H1 (cell line): ENCODE results near the gene PROZ. TPM values are rescaled to one million over a fixed set of nuclear protein-coding genes. Genes with fewer than 3 reads are reported as not detected.

Source experiments
- CTCF ChIA-PET: fragments of 300-600 bp; sonication (Branson Sonifier 250); formaldehyde crosslinking; loops from one replicate; lab custom pipeline; 2021; ENCODE audit not compliant: partially characterized antibody; lab: Charles Lee
- POLR2A ChIA-PET: fragments of 300-600 bp; sonication (Branson Sonifier 250); formaldehyde crosslinking; loops from one replicate; lab custom pipeline; 2021; ENCODE audit warnings: inconsistent platforms; ENCODE audit not compliant: partially characterized antibody; lab: Charles Lee
- DNase-seq, 2 experiments: peaks; one replicate each; pipeline versions ENCODE4 v3.0.0 to v3.0.0-alpha.2; 2010 to 2022; ENCODE audit warnings: low spot score in 2 of 2, low read depth in 1 of 2, mixed read lengths in 1 of 2
- FAIRE-seq: peaks from 2 replicates; lab custom pipeline; 2011; peaks lifted over from hg19 to GRCh38; lab: Jason Lieb, UNC
- H2AFZ ChIP-seq: 2 replicates; pipeline ENCODE4 v1.8.1; 2012; ENCODE audit warnings: low read length, inconsistent platforms
- H2AK5ac ChIP-seq: 2 replicates; pipeline ENCODE4 v1.6.1; 2013; ENCODE audit warnings: low read depth, low read length
- H2BK120ac ChIP-seq: replicated peaks from 2 replicates; pipeline ENCODE3; 2013; ENCODE audit warnings: low read depth, low read length, inconsistent platforms
- H2BK12ac ChIP-seq: 2 replicates; pipeline ENCODE4 v1.6.1; 2013; ENCODE audit warnings: low read depth, low read length
- H2BK15ac ChIP-seq: 2 replicates; pipeline ENCODE4 v1.6.1; 2013; ENCODE audit warnings: low read length
- H2BK20ac ChIP-seq: 2 replicates; pipeline ENCODE4 v1.6.1; 2013; ENCODE audit warnings: low read length
- H2BK5ac ChIP-seq: 2 replicates; pipeline ENCODE4 v1.6.1; 2013; ENCODE audit warnings: low read depth, low read length
- H3K14ac ChIP-seq: 2 replicates; pipeline ENCODE4 v1.6.1; 2013; ENCODE audit warnings: inconsistent platforms; ENCODE audit not compliant: insufficient read length
- H3K18ac ChIP-seq: 2 replicates; pipeline ENCODE4 v1.6.1; 2013; ENCODE audit warnings: low read length; ENCODE audit errors: extremely low read depth
- H3K23ac ChIP-seq: 2 replicates; pipeline ENCODE4 v1.6.1; 2013; ENCODE audit warnings: inconsistent platforms; ENCODE audit not compliant: insufficient read length
- H3K23me2 ChIP-seq: 2 replicates; pipeline ENCODE4 v1.6.1; 2013; ENCODE audit warnings: low read depth, low read length
- H3K27ac ChIP-seq: 2 replicates; pipeline ENCODE4 v1.6.1; 2011; ENCODE audit warnings: low read depth, low read length, inconsistent platforms
- H3K27me3 ChIP-seq, 4 experiments: replicated peaks in 1 of 4; 1 replicate in 1 of 4; 2 replicates in 3 of 4; pipeline versions ENCODE4 v1.6.1 to v1.8.1; 2011 to 2013; ENCODE audit warnings: low read length in 3 of 4, mild to moderate bottlenecking in 3 of 4, inconsistent platforms in 2 of 4, mixed read lengths in 2 of 4, moderate library complexity in 1 of 4; ENCODE audit not compliant: control insufficient read depth in 3 of 4, insufficient read depth in 3 of 4; ENCODE audit errors: extremely low read depth in 1 of 4
- H3K36me3 ChIP-seq, 4 experiments: 2 replicates each; pipeline versions ENCODE4 v1.6.1 to v1.8.1; 2011 to 2013; ENCODE audit warnings: mild to moderate bottlenecking in 4 of 4, low read length in 3 of 4, moderate library complexity in 2 of 4, control low read depth in 1 of 4, inconsistent platforms in 1 of 4; ENCODE audit not compliant: insufficient read depth in 4 of 4, control insufficient read depth in 2 of 4
- H3K4ac ChIP-seq: replicated peaks from 2 replicates; pipeline ENCODE3; 2013; ENCODE audit warnings: low read length, low read depth, mixed read lengths, inconsistent platforms; ENCODE audit not compliant: insufficient read length
- H3K4me1 ChIP-seq, 4 experiments: replicated peaks in 1 of 4; 1 replicate in 1 of 4; 2 replicates in 3 of 4; pipeline versions ENCODE4 v1.6.1 to v1.8.1; 2011 to 2013; ENCODE audit warnings: low read length in 3 of 4, inconsistent platforms in 2 of 4, mixed read lengths in 1 of 4; ENCODE audit not compliant: insufficient read depth in 4 of 4, control insufficient read depth in 3 of 4
- H3K4me2 ChIP-seq, 2 experiments: 2 replicates each; pipeline versions ENCODE4 v1.6.1 to v1.8.1; 2011 to 2013; ENCODE audit warnings: low read depth in 2 of 2, low read length in 2 of 2, control low read depth in 1 of 2, inconsistent platforms in 1 of 2, mild to moderate bottlenecking in 1 of 2; ENCODE audit not compliant: insufficient read depth in 1 of 2
- H3K4me3 ChIP-seq, 4 experiments: fragments of 200-600, 300-600 bp in 1 of 4; sonication (generic), shearing (Covaris generic), sonication (Bioruptor Twin) in 1 of 4; 2 replicates each; pipeline versions ENCODE4 v1.5.1 to v1.8.1; 2011 to 2016; ENCODE audit warnings: low read length in 4 of 4, low read depth in 3 of 4, control low read depth in 2 of 4, inconsistent platforms in 2 of 4, mild to moderate bottlenecking in 2 of 4, mixed read lengths in 1 of 4, moderate library complexity in 1 of 4; ENCODE audit not compliant: insufficient read depth in 2 of 4; ENCODE audit errors: extremely low read depth in 1 of 4
- H3K56ac ChIP-seq: replicated peaks from 2 replicates; pipeline ENCODE3; 2013; ENCODE audit warnings: low read depth, mild to moderate bottlenecking, mixed read lengths, low read length, inconsistent platforms; ENCODE audit not compliant: insufficient read length
- H3K79me1 ChIP-seq: 2 replicates; pipeline ENCODE4 v1.6.1; 2013; ENCODE audit warnings: low read depth, low read length, control low read depth
- H3K79me2 ChIP-seq, 2 experiments: 2 replicates each; pipeline versions ENCODE4 v1.6.1 to v1.8.1; 2012 to 2013; ENCODE audit warnings: low read length in 2 of 2, mild to moderate bottlenecking in 2 of 2, inconsistent platforms in 1 of 2; ENCODE audit not compliant: insufficient read depth in 2 of 2, control insufficient read depth in 1 of 2
- H3K9ac ChIP-seq, 4 experiments: replicated peaks in 1 of 4; 1 replicate in 1 of 4; 2 replicates in 3 of 4; pipeline versions ENCODE4 v1.6.1 to v1.8.1; 2011 to 2013; ENCODE audit warnings: low read depth in 3 of 4, low read length in 3 of 4, control low read depth in 2 of 4, mild to moderate bottlenecking in 2 of 4, moderate library complexity in 2 of 4, inconsistent platforms in 1 of 4; ENCODE audit errors: extremely low read depth in 1 of 4
- H3K9me3 ChIP-seq, 2 experiments: 2 replicates each; pipeline versions ENCODE4 v1.6.1 to v1.8.1; 2012 to 2013; ENCODE audit warnings: mild to moderate bottlenecking in 2 of 2, moderate library complexity in 2 of 2, control low read depth in 1 of 2, inconsistent platforms in 1 of 2, low read depth in 1 of 2, low read length in 1 of 2, mixed read lengths in 1 of 2; ENCODE audit not compliant: insufficient read depth in 2 of 2
- H4K20me1 ChIP-seq, 2 experiments: replicated peaks in 1 of 2; 2 replicates each; pipeline versions ENCODE3 to v1.8.1; 2011 to 2013; ENCODE audit warnings: inconsistent platforms in 2 of 2, low read length in 2 of 2, mild to moderate bottlenecking in 1 of 2; ENCODE audit not compliant: insufficient read depth in 2 of 2, control insufficient read depth in 1 of 2
- H4K5ac ChIP-seq: 2 replicates; pipeline ENCODE4 v1.6.1; 2013; ENCODE audit warnings: low read length, low read depth, mixed read lengths, inconsistent platforms; ENCODE audit not compliant: insufficient read length
- H4K8ac ChIP-seq: 2 replicates; pipeline ENCODE4 v1.8.0; 2013; ENCODE audit warnings: mild to moderate bottlenecking, moderate library complexity, low read length, inconsistent platforms; ENCODE audit not compliant: insufficient read depth; ENCODE audit errors: extremely low read depth
- H4K91ac ChIP-seq: replicated peaks from 2 replicates; pipeline ENCODE3; 2013; ENCODE audit warnings: low read length, mixed read lengths, inconsistent platforms; ENCODE audit not compliant: insufficient read length
- CHD1 ChIP-seq: IDR thresholded peaks from 2 replicates; pipeline ENCODE4 v1.6.1; 2012; ENCODE audit warnings: low read depth, low read length, improper control_type of control experiment
- EZH2 ChIP-seq: fragments of 200-600 bp; sonication (generic); IDR thresholded peaks from 2 replicates; pipeline ENCODE4 v1.7.1; 2012; ENCODE audit warnings: low read depth, mild to moderate bottlenecking, moderate library complexity, low read length, inconsistent platforms; ENCODE audit not compliant: severe bottlenecking
- MAFK ChIP-seq: IDR thresholded peaks from 2 replicates; pipeline ENCODE4 v1.6.1; 2012; ENCODE audit warnings: low read depth, mild to moderate bottlenecking, improper control_type of control experiment, low read length
- PHF8 ChIP-seq: fragments of 200-600 bp; sonication (generic); conservative IDR thresholded peaks from 2 replicates; pipeline ENCODE4 v1.7.1; 2012; ENCODE audit warnings: low read depth, mild to moderate bottlenecking, inconsistent platforms, low read length, moderate library complexity
- POLR2AphosphoS5 ChIP-seq: IDR thresholded peaks from 2 replicates; pipeline ENCODE4 v1.6.1; 2011; ENCODE audit warnings: low read depth, low read length
- RXRA ChIP-seq: IDR thresholded peaks from 2 replicates; pipeline ENCODE4 v1.6.1; 2011; ENCODE audit warnings: low read depth, mild to moderate bottlenecking, low read length, moderate library complexity; ENCODE audit not compliant: insufficient read depth
- SP2 ChIP-seq: IDR thresholded peaks from 2 replicates; pipeline ENCODE4 v1.6.1; 2012; ENCODE audit warnings: mild to moderate bottlenecking, low read length, inconsistent platforms
- SRF ChIP-seq: IDR thresholded peaks from 2 replicates; pipeline ENCODE4 v1.6.1; 2011; ENCODE audit warnings: mild to moderate bottlenecking, low read depth, low read length, moderate library complexity
- TAF7 ChIP-seq: optimal IDR thresholded peaks from 2 replicates; pipeline ENCODE3; 2011; ENCODE audit warnings: low read depth, mild to moderate bottlenecking, inconsistent platforms, low read length, moderate library complexity, borderline replicate concordance
- WGBS, 2 experiments: shearing (Covaris generic) in 1 of 2; methylation state at CpG; one replicate each; pipeline versions ENCODE4 v1.1.6 to v1.1.7; 2013 to 2015; ENCODE audit warnings: low lambda C conversion rate in 2 of 2, mixed read lengths in 2 of 2, inconsistent platforms in 1 of 2, low coverage in 1 of 2, missing lambda C conversion rate in 1 of 2; ENCODE audit not compliant: insufficient replicate concordance in 2 of 2, insufficient coverage in 1 of 2, insufficient read length in 1 of 2; ENCODE audit errors: extremely low coverage in 1 of 2, missing lambda C conversion rate in 1 of 2; 5-methylcytosine and 5-hydroxymethylcytosine counted together
- polyA plus RNA-seq, 7 experiments: library from polyadenylated mRNA; depleted of rRNA in 3 of 7; stranded (reverse) in 5 of 7; unstranded in 2 of 7; fragments of >200 nt in 5 of 7; fragments of 200-250 nt in 2 of 7; gene quantifications; 1 replicate in 5 of 7; 2 replicates in 1 of 7; 4 replicates in 1 of 7; pipeline versions ENCODE4 v1.2.1 to v1.2.3, GENCODE V29; 2011 to 2013; ENCODE audit warnings: missing spikeins in 2 of 7, mixed read lengths in 2 of 7
- total RNA-seq: library from RNA; stranded (reverse); fragmentation: NEBNext Ultra II Directional; extraction: Animal tissue kit (Norgen Biotek cat#: 25700); gene quantifications from 2 replicates; pipeline ENCODE4 v1.2.1, GENCODE V29; 2021
- TF ChIP-seq, protein P1 (sequence below): IDR thresholded peaks from 2 replicates; pipeline ENCODE4 v1.6.1; 2012; ENCODE audit warnings: inconsistent platforms
- TF ChIP-seq, protein P2 (sequence below): IDR thresholded peaks from 2 replicates; pipeline ENCODE4 v1.6.1; 2012; ENCODE audit warnings: inconsistent platforms

Gene PROZ
- total and polyA plus RNA-seq, 2 of the 8 experiments (the other 6 are each of a cell fraction or from before 2014, with no cell fraction given) = not detected

DNA sequence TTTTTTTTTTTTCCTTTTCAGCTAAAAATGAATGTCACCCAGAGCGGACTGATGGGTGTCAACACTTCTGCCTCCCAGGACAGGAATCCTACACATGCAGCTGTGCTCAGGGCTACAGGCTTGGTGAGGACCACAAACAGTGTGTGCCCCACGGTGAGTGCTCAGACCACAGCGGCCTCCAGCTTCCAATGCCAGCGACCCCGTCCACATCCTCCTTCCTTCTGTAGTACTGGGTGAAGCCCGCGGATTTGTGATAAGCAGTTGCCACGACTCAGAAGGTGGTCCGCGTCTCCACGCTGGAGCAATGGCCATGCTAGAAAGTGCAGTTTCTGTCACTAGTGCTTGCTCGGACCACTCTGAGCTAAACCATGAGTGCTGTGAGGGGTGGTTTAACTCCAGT lies 6.0 kb downstream of the PROZ start:
- Histone ChIP-seq H2BK20ac (no peak overlapping the region), H2BK5ac (no peak overlapping the region), H4K91ac (no peak overlapping the region), H2AFZ (no peak overlapping the region), H2BK15ac (no peak overlapping the region), H3K27me3 (no peaks in the 10 kb centered on the region), H3K14ac (no peak overlapping the region), H3K79me1 (no peaks in the 10 kb centered on the region), H3K9ac (no peak overlapping the region), H3K18ac (no peak overlapping the region), H3K23ac (no peak overlapping the region), H2BK12ac (no peak overlapping the region), H4K5ac (no peak overlapping the region), H3K79me2 (no peaks in the 10 kb centered on the region), H3K4me2 (no peak overlapping the region), H3K27ac (no peak overlapping the region), H2AK5ac (no peak overlapping the region), H2BK120ac (no peak overlapping the region), H3K36me3 (peaks cover 0 to 7% (median under 1%) of the 10 kb centered on the region in 4 experiments; a peak in 3 of 8 replicates), H3K4me3 (no peak overlapping the region; a peak in 1 of 8 replicates), H4K8ac (no peak overlapping the region), H3K4ac (no peak overlapping the region), H3K4me1 (peaks cover 0 to 16% (median 4%) of the 10 kb centered on the region in 4 experiments; a peak in 6 of 7 replicates), H3K23me2 (no peaks in the 10 kb centered on the region), H4K20me1 (no peaks in the 10 kb centered on the region), H3K9me3 (no peaks in the 10 kb centered on the region), H3K56ac (no peak overlapping the region)
- POLR2A ChIA-PET = interaction anchor here (0.6 to 1.2 kb wide), 4 partner anchors 11 to 536 kb away, joined by 3 to 5 read pairs (median 3); no protein-coding TSS in a partner anchor
- FAIRE-seq = no peak
- TF ChIP-seq CHD1 (no peak), MAFK (no peak), PHF8 (no peak), POLR2AphosphoS5 (no peak), SP2 (no peak), SRF (no peak), TAF7 (no peak), RXRA (no peak), EZH2 (no peak)
- TF ChIP-seq, protein P1, sequence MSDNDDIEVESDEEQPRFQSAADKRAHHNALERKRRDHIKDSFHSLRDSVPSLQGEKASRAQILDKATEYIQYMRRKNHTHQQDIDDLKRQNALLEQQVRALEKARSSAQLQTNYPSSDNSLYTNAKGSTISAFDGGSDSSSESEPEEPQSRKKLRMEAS = no peak
- TF ChIP-seq, protein P2, sequence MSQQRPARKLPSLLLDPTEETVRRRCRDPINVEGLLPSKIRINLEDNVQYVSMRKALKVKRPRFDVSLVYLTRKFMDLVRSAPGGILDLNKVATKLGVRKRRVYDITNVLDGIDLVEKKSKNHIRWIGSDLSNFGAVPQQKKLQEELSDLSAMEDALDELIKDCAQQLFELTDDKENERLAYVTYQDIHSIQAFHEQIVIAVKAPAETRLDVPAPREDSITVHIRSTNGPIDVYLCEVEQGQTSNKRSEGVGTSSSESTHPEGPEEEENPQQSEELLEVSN = no peak
- DNase-seq = no peak
- WGBS, 2 experiments = 86% methylated on average over 12 of the region's 12 CpGs; no CpG with 5 or more reads in 1 of the 2 experiments
- CTCF ChIA-PET = interaction anchor here (0.6 to 0.8 kb wide), 3 partner anchors 42 to 162 kb away, joined by 3 read pairs; no protein-coding TSS in a partner anchor
